Lung (tissue), 12 donors: ENCODE results near the gene FBXL17. TPM values are rescaled to one million over a fixed set of nuclear protein-coding genes. Genes with fewer than 3 reads are reported as not detected.
A peak's percentile ranks its signal among the peaks of the same experiment; 100 is the strongest.

Experiments used
- ATAC-seq: fragments of 200-7000 bp; cut with Tn5 transposase; one replicate; pipeline ENCODE4 v1.9.1; 2020; ENCODE audit warnings: moderate number of reproducible peaks; ENCODE audit not compliant: insufficient read depth, low FRiP score
- DNase-seq, 3 donors: peaks; one replicate each; pipeline ENCODE4 v3.0.0-alpha.2; 2013 to 2017
- H3K27ac ChIP-seq, 2 donors: one replicate each; pipeline ENCODE4 v1.5.1; 2013; ENCODE audit warnings: mild to moderate bottlenecking in 2 of 2, moderate library complexity in 2 of 2, control low read depth in 1 of 2, inconsistent platforms in 1 of 2, low read depth in 1 of 2, low read length in 1 of 2
- H3K27me3 ChIP-seq, 3 donors: one replicate each; pipeline ENCODE4 v1.5.1; 2013; ENCODE audit warnings: low read length in 2 of 3; ENCODE audit not compliant: control insufficient read depth in 3 of 3, insufficient read depth in 3 of 3
- H3K36me3 ChIP-seq, 4 donors: one replicate each; pipeline ENCODE4 v1.5.1; 2013; ENCODE audit warnings: low read length in 4 of 4, mild to moderate bottlenecking in 1 of 4, moderate library complexity in 1 of 4; ENCODE audit not compliant: control insufficient read depth in 4 of 4, insufficient read depth in 4 of 4
- H3K4me1 ChIP-seq, 5 donors: one replicate each; pipeline ENCODE4 v1.5.1; 2013; ENCODE audit warnings: low read length in 5 of 5, mild to moderate bottlenecking in 2 of 5, moderate library complexity in 1 of 5; ENCODE audit not compliant: control insufficient read depth in 5 of 5, insufficient read depth in 5 of 5
- H3K4me3 ChIP-seq: one replicate; pipeline ENCODE4 v1.5.1; 2013; ENCODE audit warnings: mild to moderate bottlenecking, control low read depth, moderate library complexity
- H3K9ac ChIP-seq, 2 donors: one replicate each; pipeline ENCODE4 v1.5.1; 2013; ENCODE audit warnings: low read length in 2 of 2, control low read depth in 1 of 2; ENCODE audit not compliant: insufficient read depth in 1 of 2
- H3K9me3 ChIP-seq, 4 donors: one replicate each; pipeline ENCODE4 v1.5.1; 2013; ENCODE audit warnings: low read length in 3 of 4, mild to moderate bottlenecking in 1 of 4, moderate library complexity in 1 of 4; ENCODE audit not compliant: control insufficient read depth in 4 of 4, insufficient read depth in 3 of 4
- WGBS, 2 donors: extraction: QIAGEN DNeasy Blood & Tissue Kit; methylation state at CpG; one replicate each; pipeline ENCODE4 v1.1.7; 2013; 5-methylcytosine and 5-hydroxymethylcytosine counted together
- polyA plus RNA-seq, 2 donors: library from polyadenylated mRNA; stranded (reverse); fragments of 200-250 nt; gene quantifications; one replicate each; pipeline ENCODE4 v1.2.1, GENCODE V29; 2013
- total RNA-seq, 2 donors: library from RNA; depleted of rRNA in 1 of 2; stranded (reverse); fragments of >200 nt in 1 of 2; gene quantifications; one replicate each; pipeline ENCODE4 v1.2.1, GENCODE V29; 2014 to 2021
- TF ChIP-seq, protein P1 (sequence below): IDR thresholded peaks from 2 replicates; pipeline ENCODE4 v1.5.1; 2012; ENCODE audit warnings: mild to moderate bottlenecking; ENCODE audit errors: control extremely low read depth, extremely low read depth
- donor health status: control.
- donor health status: control.
- donor health status: Bipolar disorder and iron deficiency.
- donor health status: healthy.
- donor health status: DM: yes; HTN: yes; CAD: no.

FBXL17 gene
- total and polyA plus RNA-seq, 4 donors = 4.0 to 23.9 (median 13.6) TPM

DNA sequence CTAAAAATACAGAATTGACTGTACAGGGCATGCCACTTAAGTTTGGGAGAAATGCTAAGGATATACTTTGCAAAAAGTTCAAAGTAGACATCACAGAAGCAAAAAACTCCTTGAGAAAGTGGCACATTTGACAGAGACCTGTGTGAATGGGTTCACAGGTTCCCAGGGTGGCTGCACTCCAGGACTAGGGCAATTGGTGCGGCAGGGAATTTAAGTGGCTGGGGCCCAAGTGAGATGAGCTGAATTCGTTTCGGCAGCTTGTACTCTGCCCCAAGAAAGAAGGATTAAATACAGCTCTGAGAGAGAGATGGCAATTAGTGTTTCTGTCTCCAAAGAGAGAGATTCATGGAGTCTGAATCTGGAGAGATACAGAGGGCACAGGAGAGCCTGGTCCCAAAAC, 280.1 kb downstream of the FBXL17 start:
- WGBS, 2 donors = 89 to 94% methylated on average over 3 of the region's 3 CpGs
- peaks cover 0 to 2% (median 0%) of the 10 kb centered on the region in 4 donors for H3K9me3 ChIP-seq
- H3K36me3 ChIP-seq = no peaks in the 10 kb centered on the region

DNA sequence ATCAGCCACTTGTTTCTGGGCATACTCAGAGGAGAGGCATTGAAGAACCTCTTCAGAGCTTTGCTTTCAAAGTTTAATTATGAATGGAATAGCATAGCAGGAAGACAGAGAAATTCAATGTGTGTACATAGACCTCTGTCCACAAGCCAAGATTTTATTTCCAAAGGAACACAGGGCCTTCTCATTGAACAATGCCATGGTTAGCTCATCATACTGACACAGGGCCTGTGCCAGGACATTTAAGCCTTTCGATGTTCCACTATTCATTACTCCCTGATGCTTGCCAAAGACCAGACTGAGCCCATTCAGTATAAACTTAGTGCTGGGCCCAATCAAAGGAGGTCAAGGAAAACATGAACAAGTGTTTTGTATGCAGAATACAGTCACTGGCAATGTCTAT, 280.8 kb downstream of the FBXL17 start:
- TF ChIP-seq, protein P1, sequence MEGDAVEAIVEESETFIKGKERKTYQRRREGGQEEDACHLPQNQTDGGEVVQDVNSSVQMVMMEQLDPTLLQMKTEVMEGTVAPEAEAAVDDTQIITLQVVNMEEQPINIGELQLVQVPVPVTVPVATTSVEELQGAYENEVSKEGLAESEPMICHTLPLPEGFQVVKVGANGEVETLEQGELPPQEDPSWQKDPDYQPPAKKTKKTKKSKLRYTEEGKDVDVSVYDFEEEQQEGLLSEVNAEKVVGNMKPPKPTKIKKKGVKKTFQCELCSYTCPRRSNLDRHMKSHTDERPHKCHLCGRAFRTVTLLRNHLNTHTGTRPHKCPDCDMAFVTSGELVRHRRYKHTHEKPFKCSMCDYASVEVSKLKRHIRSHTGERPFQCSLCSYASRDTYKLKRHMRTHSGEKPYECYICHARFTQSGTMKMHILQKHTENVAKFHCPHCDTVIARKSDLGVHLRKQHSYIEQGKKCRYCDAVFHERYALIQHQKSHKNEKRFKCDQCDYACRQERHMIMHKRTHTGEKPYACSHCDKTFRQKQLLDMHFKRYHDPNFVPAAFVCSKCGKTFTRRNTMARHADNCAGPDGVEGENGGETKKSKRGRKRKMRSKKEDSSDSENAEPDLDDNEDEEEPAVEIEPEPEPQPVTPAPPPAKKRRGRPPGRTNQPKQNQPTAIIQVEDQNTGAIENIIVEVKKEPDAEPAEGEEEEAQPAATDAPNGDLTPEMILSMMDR = no peak
- no peak overlapping the region for H3K4me3 ChIP-seq
- 33 to 64% methylated on average over 1 of the region's 1 CpG for WGBS, 2 donors
- DNase-seq (peak; percentile 14 to 62 (median 27)), ATAC-seq (no peak)
- H3K9me3 ChIP-seq = peaks cover 0 to 2% (median 0%) of the 10 kb centered on the region in 4 donors
- no peaks in the 10 kb centered on the region for H3K27me3 ChIP-seq
- H3K4me1 ChIP-seq = peaks cover 0 to 3% (median 0%) of the 10 kb centered on the region in 5 donors
- no peak overlapping the region for H3K27ac ChIP-seq
- H3K36me3 ChIP-seq = no peaks in the 10 kb centered on the region
- H3K9ac ChIP-seq = no peak overlapping the region

More for the DNA sequence above, 280.1 kb downstream of the FBXL17 start:
- no peaks in the 10 kb centered on the region for H3K4me1 ChIP-seq
- ATAC-seq = no peak
- H3K27me3 ChIP-seq = no peaks in the 10 kb centered on the region
- no peak overlapping the region for H3K4me3 ChIP-seq
- H3K9ac ChIP-seq = no peak overlapping the region
- DNase-seq = no peak
- no peak overlapping the region for H3K27ac ChIP-seq
- TF ChIP-seq, protein P1 = no peak

DNA sequence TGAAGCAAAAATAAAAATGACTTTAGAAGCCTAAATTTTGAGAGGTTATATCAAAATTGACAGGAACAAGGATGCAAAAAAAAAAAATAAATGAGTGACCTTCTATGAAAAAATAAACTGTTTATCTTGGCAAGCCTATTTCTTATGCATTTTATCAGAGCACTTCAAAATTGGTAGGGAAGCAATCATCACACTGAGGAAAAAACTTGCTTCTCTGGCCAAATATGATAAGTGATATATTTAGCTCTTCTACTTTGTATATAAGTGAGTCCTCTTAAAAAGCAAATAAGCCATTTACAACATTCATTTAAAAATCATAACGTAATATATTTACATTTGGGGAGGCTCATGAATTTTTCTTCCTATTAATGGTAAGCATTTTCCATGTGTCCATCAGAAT, 287.1 kb downstream of the FBXL17 start:
- H3K27ac ChIP-seq = no peak overlapping the region
- H3K27me3 ChIP-seq = no peaks in the 10 kb centered on the region
- WGBS, 2 donors = 46 to 75% methylated on average over 1 of the region's 1 CpG
- TF ChIP-seq, protein P1 = no peak
- H3K9me3 ChIP-seq = peaks cover 0 to 2% (median 0%) of the 10 kb centered on the region in 4 donors
- no peaks in the 10 kb centered on the region for H3K36me3 ChIP-seq
- H3K4me3 ChIP-seq = no peak overlapping the region
- DNase-seq = peak in 2 of 3 donors; percentile 57 to 64
- no peak overlapping the region for H3K9ac ChIP-seq
- peaks cover 0 to 7% (median 0%) of the 10 kb centered on the region in 5 donors for H3K4me1 ChIP-seq
- no peak for ATAC-seq

DNA sequence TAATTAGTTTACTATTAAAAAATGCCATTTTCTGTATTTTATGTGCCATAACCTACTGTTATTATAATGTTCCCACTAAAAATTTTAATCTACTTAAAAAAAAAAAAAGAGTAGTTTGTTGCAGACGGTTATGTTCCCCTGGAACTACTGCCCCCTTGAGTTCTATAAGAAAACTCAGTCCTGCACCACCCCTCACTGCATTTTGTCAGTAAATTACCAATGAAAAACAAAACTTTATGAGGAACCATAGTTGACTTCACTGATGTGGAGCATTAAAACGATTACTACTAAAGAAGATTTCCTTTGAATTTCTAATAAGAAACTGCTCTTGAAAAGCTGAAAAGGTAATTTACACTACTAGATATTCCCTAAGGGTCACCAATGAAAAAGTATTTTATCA, 288.7 kb downstream of the FBXL17 start:
- Histone ChIP-seq H3K27ac (no peak overlapping the region), H3K36me3 (no peaks in the 10 kb centered on the region), H3K4me3 (no peak overlapping the region), H3K4me1 (peaks cover 0 to 7% (median 0%) of the 10 kb centered on the region in 5 donors), H3K9me3 (no peaks in the 10 kb centered on the region), H3K27me3 (no peaks in the 10 kb centered on the region), H3K9ac (no peak overlapping the region)
- DNase-seq (peak in 1 of 3 donors; percentile 46), ATAC-seq (no peak)
- 36 to 41% methylated on average over 2 of the region's 2 CpGs for WGBS, 2 donors
- TF ChIP-seq, protein P1 = no peak
